HG02970 (cell line): ENCODE measurements around the gene ARID1B.

ENCODE experiments used
- ATAC-seq: cut with Tn5 transposase; IDR thresholded peaks from one replicate; pipeline ENCODE4 v1.9.1; 2021; ENCODE audit warnings: mild to moderate bottlenecking, moderate library complexity, moderate number of reproducible peaks; ENCODE audit not compliant: unreplicated experiment, low FRiP score

ARID1B gene

DNA sequence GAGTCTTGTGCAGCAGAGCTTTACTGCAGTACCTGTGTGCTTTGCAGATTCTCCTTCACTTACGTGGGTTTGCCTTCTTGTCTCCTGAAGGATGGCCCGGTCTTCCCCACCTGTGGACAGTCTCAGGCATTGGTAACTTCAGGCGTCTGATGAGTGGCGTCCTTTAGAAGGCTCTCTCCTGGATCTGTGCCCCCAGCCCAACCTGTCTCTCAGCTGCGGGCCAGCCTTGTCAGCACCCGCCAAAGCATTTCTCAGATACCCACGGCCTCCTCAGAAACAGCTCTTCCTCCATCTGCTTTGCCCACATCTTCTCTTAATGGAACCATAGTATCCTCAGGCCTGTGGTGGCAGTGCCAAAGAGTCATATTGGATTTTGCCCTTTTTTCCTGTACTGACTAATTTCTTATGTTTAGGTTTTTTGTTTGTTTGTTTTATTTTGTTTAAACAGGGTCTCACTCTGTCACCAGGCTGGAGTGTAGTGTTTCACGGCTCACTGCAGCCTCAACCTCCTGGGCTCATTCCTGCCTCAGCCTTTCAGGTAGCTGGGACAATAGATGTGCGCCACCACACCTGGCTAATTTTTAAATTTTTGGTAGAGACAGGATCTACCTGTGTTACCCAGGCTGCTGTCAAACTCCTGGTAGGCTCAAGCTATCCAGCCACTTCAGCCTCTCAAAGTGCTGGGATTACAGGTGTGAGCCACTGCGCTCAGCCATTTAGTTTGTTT, 96.6 kb downstream of the ARID1B start:
- ATAC-seq: no peak

DNA sequence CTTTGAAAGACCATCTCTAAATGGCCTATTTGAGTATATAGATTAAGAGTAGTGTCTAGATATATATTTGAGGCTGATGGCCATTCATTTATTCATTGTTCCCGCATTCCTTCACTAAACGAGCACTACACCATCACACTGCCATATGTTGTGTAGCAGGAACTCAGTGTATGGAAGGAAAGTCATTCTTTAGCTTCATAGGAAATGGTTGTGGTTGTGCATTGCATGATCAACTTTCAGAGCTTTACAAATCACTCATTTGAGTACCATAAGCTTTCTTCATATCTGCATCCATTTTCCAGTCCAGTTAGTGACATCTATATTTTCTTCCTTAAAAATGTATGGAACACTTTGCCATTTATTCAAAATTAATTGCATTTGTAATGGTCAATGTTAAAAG, 97.9 kb downstream of the ARID1B start:
- ATAC-seq: no peak

DNA sequence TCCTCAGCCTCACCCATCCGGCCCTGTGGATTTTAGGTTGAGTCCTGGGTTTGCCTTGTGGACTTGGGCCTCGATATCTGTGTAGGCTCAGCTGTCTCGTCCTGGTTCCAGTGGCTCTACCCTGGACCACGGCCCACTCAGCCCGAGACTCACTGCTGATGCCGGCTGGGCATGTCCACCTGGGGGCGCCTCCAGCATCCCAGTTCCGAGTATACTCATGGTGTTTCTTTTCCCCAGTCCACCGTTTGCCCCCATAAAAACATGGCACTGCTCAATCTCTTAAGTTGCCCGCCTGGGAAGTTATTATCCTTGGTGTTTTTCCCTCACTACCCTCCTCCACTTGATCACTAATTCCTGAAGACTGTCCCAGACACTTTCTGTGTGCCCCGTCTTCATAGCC, 99.1 kb downstream of the ARID1B start:
- ATAC-seq: no peak

DNA sequence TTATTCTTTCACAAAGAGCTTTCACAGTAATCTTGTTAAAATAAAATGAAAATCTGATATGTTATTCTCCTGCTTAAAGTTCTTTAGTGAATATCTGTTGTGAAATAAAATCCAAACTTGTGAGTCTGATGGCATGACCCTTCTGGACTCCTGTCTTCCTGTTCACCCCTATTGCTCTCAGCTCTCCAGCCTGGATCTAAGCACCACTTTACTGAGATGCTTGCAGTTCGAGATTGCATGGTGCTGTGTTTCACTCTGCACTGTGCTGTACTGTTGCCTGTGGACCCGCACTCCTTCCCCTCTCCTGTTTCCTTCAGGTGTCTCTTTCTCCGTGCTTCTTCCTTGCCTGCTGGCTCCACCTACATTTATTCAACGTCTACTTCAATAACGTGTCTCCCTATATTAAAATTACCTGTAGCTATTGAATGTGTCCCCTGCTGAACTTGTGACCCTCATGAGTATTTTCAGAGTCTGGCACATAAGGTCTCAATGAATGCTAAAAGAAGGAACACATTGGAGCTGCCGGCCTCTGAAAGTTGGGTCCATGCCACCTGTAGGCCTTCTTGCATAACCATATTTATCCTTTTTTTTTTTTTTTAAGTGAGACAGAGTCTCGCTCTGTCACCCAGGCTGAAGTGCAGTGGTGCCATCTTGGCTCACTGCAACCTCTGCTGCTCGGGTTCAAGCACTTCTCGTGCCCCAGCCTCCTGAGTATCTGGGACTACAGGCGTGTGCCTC, 100.1 kb downstream of the ARID1B start:
- no peak for ATAC-seq

GRCh38 chr6:156878681-156879080, 101.5 kb downstream of the ARID1B start:
- no peak for ATAC-seq

- ATAC-seq: no peak
These were observed 102.0 kb downstream of the ARID1B start for GRCh38 chr6:156879186-156879585.

GRCh38 chr6:156879591-156879990, 102.4 kb downstream of the ARID1B start:
- no peak for ATAC-seq

- no peak for ATAC-seq
These were observed 103.7 kb downstream of the ARID1B start for GRCh38 chr6:156880913-156881312.

- ATAC-seq: no peak
These were observed 104.8 kb downstream of the ARID1B start for GRCh38 chr6:156881687-156882629.

DNA sequence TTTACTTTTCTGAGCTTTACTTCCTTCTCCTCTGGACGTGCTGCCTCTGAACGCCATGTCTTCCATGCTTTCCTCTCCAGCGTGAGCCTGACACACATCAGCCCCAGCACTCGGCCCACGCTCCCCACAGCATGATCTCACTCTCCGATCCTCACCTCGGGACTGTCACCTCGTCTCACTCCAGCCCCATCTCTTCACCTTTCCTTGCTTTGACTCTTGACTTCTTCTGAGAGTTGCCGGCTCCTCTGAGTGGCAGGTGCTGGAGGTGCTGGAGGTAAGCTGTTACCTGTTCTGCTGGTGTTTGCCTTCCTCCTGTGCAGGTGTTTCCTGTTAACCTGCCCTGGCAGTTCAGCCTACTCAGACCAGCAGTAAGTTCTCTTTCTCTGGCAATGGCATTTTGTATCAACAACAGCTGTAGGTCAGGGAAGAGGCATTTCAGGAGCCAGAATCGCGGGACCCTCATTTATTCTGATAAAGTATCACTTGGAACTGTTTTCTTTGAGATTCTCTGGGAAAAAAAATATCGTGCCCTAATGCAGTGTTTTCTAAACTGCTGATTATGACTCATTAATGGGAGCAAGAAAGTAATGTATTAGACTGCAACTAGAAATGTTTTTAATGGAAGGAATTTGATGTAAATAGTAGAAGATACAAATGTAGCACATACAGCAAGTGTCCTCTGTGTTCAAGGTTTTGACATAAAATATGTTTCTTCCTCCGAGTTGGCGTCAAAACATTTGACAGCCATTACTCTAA, 106.5 kb downstream of the ARID1B start:
- no peak for ATAC-seq

GRCh38 chr6:156884306-156884705, 107.1 kb downstream of the ARID1B start:
- ATAC-seq: no peak

DNA sequence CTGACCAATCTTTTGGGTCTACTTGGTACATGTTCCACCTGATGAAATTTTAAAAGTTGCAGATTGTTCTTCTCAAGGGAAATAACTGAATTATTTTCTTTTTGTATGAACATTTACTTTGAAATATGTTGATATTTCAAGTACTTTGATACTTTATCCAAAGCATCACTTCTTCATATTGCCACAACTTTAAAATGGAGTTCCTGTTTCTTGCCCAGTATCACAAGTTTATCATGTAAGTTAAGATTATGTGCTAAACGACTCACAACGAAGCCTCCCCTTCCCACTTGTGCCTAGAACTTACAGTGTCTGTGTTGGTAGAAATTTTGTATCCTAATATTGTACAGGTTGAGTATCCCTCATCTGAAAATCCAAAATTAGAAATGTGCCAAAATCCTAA, 108.4 kb downstream of the ARID1B start:
- no peak for ATAC-seq

- ATAC-seq: peak; percentile 60
These were observed 109.2 kb downstream of the ARID1B start for GRCh38 chr6:156886409-156886808.

DNA sequence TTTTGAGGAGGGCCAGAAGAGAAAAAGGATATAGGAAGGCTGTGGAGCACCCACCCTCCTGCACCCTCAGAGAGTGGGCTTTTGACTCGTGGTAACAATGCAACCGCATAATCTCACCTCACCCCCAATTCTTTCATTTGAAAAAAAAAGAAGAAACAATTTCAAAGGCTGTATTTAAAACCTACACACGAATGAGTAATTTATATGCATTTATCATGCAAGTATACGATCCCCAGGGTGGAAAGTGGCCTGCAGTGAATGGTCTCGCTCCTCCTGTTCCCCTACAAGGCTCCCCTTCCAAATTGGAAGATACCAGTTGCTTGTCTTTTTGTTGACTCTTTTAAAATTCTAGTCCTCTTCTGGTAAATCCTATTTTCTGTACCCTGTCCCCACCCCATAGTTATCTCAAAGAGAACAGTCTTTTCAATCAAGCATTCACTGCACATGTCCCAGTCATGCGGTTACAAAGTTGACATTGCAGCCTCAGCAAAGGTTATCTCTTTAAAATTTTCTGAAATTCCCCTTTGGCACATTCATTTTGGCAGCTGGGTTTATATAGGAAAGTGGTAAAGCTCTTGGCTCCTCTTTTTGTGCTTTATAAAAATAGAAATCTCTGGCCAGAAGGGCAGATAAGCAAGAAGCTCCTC, 110.6 kb downstream of the ARID1B start:
- ATAC-seq: no peak

GRCh38 chr6:156889469-156889868, 112.3 kb downstream of the ARID1B start:
- ATAC-seq: no peak

- ATAC-seq: no peak
These were observed 112.8 kb downstream of the ARID1B start for GRCh38 chr6:156889986-156890385.

DNA sequence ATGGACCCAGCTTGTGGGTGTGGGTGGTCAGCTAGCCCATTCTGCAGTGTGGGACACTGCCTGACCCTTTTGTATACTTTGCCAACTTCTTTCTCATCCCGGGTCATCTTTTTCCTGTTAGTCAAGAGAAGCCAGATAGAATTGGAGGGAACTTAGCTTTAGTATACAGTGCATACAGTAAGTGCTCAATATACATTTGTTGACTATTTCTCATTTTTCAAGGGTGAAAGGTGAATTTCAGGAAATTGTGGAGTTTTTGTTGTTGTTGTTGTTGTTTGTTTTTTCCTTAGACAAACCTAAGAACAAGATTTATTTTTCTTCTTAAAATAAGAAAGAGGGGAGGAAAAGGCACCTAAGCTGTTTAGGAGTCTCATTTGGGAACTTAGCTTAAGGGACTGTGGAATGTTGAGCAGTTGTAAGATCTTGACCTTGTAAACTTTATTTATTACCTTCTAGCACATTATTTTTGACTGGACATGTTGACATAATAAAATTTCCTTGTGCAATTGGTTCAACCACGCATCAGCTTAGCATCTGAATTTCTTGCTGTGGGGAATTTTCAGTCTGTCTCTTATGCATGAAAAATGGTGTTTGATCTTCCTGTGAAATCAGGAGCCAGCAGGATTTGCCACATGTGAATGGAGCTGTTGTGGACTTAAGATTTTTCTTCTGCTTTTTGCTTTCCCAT, 113.6 kb downstream of the ARID1B start:
- no peak for ATAC-seq

GRCh38 chr6:156897907-156898531, 120.8 kb downstream of the ARID1B start:
- ATAC-seq: no peak

GRCh38 chr6:156899071-156899470, 121.9 kb downstream of the ARID1B start:
- ATAC-seq: no peak
